NB4 (cell line): ENCODE results near the gene KCTD5.

Experiments used
- CTCF ChIP-seq: IDR thresholded peaks from one replicate; pipeline ENCODE4 v1.5.1; 2012; ENCODE audit warnings: low read depth, low read length
- POLR2A ChIP-seq: IDR thresholded peaks from 2 replicates; pipeline ENCODE4 v1.6.1; 2011; ENCODE audit warnings: mild to moderate bottlenecking; ENCODE audit not compliant: insufficient read length; ENCODE audit errors: extremely low read depth

GRCh38 chr16:2717383-2718263 is 35.3 kb downstream of the KCTD5 start:
- TF ChIP-seq CTCF = no peak
- TF ChIP-seq POLR2A = no peak
